CD1c-positive myeloid dendritic cell (primary cell): ENCODE data around the gene NF1.
"Not testable (repeated sequence)": the region's sequence is repeated elsewhere in the genome, so short reads cannot be mapped to it uniquely, and the experiment has no call there.

Experiments
- DNase-seq: peaks from one replicate; pipeline ENCODE4 v3.0.0-alpha.2; 2016; ENCODE audit errors: extremely low spot score

NF1 gene

GRCh38 chr17:31198666-31199065 is 103.9 kb downstream of the NF1 start:
- DNase-seq = not testable (repeated sequence)

DNA sequence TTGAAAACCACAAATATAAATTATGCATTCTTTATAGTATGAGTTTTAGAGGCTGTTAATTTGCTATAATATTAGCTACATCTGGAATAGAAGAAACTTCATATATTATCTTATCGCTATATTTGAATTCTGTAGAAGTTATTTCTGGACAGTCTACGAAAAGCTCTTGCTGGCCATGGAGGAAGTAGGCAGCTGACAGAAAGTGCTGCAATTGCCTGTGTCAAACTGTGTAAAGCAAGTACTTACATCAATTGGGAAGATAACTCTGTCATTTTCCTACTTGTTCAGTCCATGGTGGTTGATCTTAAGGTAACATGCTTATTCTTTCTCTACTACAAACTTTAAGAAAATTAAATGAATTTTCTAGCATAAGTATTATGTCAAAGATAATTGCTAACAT is 105.5 kb downstream of the NF1 start:
- DNase-seq = no peak

- DNase-seq = no peak
These were observed 108.2 kb downstream of the NF1 start for GRCh38 chr17:31202968-31203367.

DNA sequence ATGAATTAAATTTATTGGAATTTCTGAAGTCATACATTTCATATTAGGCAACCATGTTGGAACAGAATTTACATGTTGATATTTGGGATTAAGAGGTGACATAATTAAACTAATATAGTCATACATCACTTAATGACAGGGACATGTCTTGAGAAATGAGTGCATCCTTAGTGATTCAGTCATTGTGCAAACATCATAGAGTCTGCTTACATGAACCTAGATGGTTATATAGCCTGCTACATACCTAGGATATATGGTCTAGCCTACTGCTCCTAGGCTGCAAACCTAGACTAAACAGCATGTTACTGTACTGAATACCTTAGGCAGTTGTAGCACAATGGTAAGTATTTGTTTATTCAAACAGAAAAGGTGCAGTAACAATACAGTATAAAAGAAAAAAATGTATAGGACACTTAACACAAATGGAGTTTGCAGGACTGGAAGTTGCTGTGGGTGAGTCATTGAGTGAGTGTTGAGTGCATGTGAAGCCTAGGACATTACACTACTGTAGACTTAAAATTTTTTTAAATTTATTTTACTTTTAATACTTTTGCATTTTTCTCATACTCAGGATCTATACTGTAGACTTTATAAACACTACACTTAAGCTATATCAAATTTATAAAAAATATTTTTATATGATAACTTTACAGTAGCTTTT is 116.7 kb downstream of the NF1 start:
- DNase-seq = no peak

DNA sequence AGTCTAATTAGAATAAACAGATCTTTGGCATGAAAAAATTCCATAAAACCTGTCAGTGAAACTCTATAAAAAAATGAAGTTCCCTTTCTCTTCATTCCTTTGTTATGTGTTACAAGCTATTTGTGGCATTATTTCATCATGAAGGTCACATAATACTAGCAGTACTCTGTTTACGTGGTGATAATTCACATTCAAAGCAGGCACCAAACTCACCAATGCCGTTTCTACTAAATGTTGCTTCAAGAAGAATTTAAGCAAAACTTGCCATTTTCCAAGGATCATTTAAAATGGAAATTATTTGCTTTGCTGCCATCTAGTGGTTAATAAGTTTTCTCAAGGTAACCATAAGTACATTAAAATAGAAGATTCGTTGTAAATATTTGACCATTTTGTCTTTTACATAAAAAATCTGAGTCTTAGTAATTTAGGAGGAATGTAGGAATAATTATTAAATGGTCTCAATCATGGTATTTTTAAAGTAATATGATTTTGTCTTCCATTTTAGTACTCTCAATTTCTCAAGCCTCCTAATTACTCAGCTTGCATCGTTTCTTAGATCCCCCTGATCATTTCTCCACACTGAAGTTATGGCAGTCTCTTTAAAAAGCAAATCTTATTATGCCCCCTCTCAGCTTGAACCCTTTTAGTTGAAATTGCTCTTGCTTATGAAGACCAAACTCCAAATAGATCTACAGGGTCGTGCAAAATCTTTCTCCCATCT is 121.4 kb downstream of the NF1 start:
- peak; percentile 70 for DNase-seq

GRCh38 chr17:31224366-31224765 is 129.6 kb downstream of the NF1 start:
- no peak for DNase-seq

DNA sequence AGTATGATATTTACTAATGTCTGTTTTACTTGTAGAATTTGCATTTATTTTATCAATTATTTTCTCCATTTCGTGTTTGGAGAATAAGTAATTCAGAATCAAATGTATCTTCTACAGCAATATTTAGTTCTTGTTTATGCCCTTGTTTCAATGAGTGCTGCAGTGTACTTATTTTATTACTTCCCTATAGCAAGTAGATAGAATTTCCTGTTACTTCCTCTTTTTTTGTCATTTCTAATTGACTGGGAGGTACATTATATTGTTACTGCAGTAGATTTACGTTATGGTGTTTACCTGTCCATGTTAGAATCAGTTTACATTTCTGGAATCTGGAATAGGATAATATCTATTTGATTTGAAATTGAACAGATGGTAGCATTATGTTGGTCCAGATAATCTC is 131.1 kb downstream of the NF1 start:
- DNase-seq = peak; percentile 53

DNA sequence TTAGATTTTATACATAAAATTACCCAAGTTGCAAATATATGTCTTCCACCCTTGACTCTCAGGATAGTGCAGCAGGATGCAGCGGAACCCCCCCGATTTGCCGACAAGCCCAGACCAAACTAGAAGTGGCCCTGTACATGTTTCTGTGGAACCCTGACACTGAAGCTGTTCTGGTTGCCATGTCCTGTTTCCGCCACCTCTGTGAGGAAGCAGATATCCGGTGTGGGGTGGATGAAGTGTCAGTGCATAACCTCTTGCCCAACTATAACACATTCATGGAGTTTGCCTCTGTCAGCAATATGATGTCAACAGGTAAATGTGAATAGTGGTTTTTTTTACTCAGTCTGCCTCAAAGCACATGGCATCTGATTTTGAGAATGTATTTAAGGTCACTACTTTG is 131.6 kb downstream of the NF1 start:
- DNase-seq = peak; percentile 21

- DNase-seq = no peak
These were observed 132.2 kb downstream of the NF1 start for GRCh38 chr17:31226950-31227349.

DNA sequence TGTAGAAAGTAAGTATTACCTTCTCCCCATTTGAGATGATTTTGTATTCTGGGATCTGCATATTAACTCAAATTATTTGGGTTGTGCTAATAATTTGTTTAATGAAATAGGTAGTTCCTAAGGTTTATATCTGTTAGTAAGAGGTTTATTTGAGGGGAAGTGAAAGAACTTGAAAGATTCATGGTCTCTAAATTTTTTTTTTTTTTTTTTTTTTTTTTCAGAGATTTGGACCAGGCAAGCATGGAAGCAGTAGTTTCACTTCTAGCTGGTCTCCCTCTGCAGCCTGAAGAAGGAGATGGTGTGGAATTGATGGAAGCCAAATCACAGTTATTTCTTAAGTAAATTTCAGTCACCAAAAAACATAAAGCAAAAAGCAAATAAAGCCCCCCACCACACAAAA is 137.1 kb downstream of the NF1 start:
- DNase-seq = no peak

DNA sequence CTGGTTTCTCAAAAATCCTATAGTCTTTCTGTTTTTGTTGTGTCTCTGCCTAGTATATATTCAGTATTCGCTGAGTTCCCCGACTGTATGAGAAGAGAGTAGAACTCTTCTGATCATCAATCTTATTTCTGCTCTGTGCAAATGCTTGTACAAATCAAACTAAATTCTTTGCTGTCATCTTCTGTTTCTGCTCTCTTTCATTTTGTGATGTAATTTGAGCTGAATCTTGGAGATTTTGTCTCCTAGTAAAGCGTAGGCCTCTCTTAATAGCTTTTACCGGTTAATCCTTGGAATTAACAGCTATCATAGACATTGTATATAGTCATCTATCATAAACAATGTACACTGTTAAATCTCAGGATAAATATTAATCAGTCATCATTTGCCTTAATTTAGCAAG is 140.3 kb downstream of the NF1 start:
- DNase-seq = no peak

DNA sequence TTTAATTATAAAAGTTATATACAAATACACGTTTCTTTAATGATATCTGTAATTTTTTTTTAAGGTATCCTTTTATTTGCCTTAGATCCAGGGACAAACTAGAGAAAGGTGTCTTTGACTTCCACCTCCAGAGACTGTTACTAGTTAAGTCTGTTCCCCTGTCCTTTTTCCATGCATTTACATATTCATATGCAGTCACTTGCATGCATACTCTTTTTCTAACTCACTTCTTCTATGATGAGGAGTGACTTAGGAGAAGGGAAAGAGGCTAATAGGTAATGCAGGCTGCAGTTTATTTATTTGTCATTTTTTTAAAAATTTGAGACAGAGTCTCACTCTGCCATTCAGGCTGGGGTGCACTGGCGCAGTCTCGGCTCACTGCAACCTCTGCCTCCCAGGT is 141.4 kb downstream of the NF1 start:
- DNase-seq = no peak

DNA sequence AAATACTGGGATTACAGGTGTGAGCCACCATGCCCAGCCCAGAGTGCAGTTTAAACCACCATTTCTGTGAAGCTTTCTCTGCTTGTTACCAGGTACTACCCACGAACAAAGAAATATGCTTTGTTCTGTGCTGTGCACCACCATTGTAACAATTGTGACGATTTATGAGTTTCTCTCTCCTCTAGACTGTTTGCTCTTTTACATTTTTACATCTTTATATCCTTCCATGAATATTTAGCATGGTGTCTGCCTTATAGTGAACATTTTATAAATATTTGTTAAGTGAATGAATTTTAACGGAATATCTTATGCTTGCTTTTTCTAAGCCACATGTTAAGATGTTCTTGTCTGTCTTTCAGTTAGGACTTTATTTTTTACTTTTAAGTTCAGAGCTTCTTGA is 141.9 kb downstream of the NF1 start:
- no peak for DNase-seq

GRCh38 chr17:31241116-31241515 is 146.3 kb downstream of the NF1 start:
- no peak for DNase-seq

DNA sequence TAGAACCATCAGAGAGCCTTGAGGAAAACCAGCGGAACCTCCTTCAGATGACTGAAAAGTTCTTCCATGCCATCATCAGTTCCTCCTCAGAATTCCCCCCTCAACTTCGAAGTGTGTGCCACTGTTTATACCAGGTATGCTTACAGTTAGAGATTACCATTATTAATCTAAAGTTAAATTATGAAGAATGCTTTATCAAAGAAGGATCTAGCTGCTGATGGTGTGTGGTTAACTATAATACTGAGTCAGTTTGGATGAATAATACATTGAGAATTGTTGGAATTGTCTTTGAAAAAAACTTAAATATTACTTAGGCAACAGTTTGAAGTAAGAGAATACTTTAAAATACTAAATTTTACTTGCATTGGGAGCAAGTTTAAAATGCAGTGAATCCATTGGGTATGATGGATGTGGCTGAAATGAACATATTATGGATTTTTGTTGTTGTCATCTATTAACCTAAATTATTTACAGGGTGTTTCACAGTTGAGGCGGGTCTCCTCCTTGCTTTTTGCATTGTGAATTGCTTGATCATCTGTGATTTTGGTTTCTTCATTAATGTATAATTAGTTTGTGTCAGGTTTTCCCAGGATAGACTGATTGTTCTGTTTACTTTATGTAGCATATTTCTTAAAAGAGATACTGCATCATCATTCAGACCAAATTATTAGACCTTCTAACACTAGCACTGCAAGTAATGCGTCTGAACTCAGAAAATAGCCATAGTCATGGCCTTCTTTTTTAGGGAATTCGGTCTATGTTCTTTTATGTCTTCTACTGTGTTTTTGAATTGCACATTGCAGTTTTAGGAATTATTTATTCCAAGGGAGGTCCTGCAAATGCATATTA is 154.4 kb downstream of the NF1 start:
- no peak for DNase-seq

DNA sequence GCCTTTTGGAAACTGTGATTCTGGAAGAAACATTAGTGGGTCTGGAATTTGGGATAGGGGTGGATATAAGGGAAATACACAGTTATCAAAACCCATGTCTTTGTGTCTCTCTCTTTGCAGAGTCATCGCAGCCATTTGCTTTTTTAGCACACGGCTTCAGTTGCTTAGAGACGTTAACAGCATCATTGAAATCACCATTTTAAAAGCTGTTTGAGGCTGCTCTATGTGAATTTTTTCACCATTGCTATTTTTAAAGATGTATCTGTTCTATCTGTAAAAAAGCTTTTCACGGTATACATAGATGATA is 155.0 kb downstream of the NF1 start:
- DNase-seq = no peak

- DNase-seq = no peak
These were observed 155.5 kb downstream of the NF1 start for GRCh38 chr17:31250229-31250628.

GRCh38 chr17:31251105-31251969 is 156.6 kb downstream of the NF1 start:
- no peak for DNase-seq

DNA sequence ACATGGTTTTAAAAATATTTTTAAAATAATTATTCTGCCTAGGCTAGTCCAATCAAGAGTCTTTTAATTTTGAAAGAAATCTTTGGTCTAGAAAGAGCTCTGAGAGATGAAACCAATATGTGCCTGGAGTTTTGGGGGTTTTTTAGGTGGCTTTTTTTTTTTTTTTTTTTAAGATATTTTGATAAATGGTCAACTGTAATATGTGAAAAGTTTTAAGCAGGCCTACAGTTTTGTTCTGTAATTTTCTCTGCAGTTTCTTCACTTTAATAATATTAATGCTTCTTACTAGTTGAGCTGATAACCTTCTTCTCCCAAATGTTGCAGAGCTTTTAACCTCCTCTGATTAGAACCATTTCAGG is 157.2 kb downstream of the NF1 start:
- DNase-seq = no peak

DNA sequence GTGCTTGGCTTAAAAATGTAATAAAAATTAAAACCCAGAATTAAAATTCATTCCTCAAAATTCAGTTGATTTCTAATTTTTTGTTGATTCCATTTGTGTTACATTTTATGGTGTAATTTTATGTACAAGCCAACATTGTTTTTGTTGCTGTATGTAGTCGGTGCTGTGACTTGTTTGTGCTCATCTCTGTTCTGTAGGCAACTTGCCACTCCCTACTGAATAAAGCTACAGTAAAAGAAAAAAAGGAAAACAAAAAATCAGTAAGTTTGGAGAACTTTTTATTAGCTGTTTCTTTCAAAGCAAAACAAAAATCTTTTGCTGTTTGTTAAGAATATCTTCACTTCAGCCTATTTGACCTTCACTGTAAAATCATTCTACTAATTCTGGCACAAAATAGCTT is 158.0 kb downstream of the NF1 start:
- DNase-seq = no peak

DNA sequence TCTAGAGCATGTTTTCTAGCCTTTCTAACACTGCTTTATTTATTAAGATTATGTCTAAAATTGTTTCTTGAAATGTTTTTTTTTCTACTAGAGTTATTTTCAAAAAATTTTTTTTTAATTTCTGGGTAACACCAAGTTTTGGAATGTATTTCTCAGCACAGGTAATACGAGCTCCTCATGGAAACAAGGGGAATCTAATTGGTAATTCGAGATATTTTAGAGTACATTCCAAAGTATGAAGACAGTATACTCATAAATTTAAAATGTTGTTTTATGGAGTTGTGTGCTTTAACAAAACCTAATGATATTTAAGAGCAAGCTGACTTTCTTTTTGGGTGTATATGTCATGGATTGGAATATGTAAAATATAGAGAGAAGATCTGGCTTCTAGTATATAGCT is 159.9 kb downstream of the NF1 start:
- no peak for DNase-seq

DNA sequence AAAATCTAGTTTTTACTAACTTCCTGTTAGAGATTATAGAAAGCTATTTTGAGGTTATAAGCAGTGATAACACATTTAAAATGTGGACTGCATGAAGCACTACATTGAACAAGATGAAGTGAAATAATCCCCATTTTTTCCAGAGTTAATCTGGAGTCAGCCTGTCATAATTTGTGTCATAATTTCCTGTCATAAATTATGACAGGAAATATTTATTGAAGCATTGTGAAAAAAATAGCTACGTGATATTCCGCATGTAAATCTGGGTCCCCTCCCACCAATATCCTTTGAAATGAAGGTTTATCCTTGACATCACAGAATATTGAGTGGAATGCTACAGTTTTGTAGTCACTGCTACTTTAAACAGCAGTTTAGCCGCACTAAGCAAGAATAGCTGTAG is 162.2 kb downstream of the NF1 start:
- no peak for DNase-seq
